Measurements from ENCODE around the gene VDAC1.
A peak's percentile ranks its signal among the peaks of the same experiment; 100 is the strongest.
"Not testable (repeated sequence)": the region's sequence is repeated elsewhere in the genome, so short reads cannot be mapped to it uniquely, and the experiment has no call there.

The VDAC1 gene

GRCh38 chr5:133994297-133994989 lies 10.3 kb downstream of the VDAC1 start:
- DNase-seq: no peak

GRCh38 chr5:133993185-133993936 lies 11.4 kb downstream of the VDAC1 start:
- no peak for DNase-seq

- no peak for DNase-seq
Measured at GRCh38 chr5:133992429-133993155, 12.2 kb downstream of the VDAC1 start.

GRCh38 chr5:133991171-133991910 lies 13.4 kb downstream of the VDAC1 start:
- DNase-seq: no peak

- DNase-seq: no peak
Measured at GRCh38 chr5:133990396-133990795, 14.4 kb downstream of the VDAC1 start.

- DNase-seq: no peak
Measured at GRCh38 chr5:133985540-133986180, 19.1 kb downstream of the VDAC1 start.

GRCh38 chr5:133983674-133984073 lies 21.1 kb downstream of the VDAC1 start:
- no peak for DNase-seq

- no peak for DNase-seq
Measured at GRCh38 chr5:133981714-133982113, 23.1 kb downstream of the VDAC1 start.

GRCh38 chr5:133980652-133981051 lies 24.1 kb downstream of the VDAC1 start:
- no peak for DNase-seq

- no peak for DNase-seq
Measured at GRCh38 chr5:133978943-133979342, 25.8 kb downstream of the VDAC1 start.

- no peak for DNase-seq
Measured at GRCh38 chr5:133977858-133978257, 26.9 kb downstream of the VDAC1 start.

- no peak for DNase-seq
Measured at GRCh38 chr5:133977161-133977787, 27.5 kb downstream of the VDAC1 start.

- DNase-seq: not testable (repeated sequence)
Measured at GRCh38 chr5:133975546-133975945, 29.2 kb downstream of the VDAC1 start.

GRCh38 chr5:133974142-133974541 lies 30.6 kb downstream of the VDAC1 start:
- no peak for DNase-seq

- no peak for DNase-seq
Measured at GRCh38 chr5:133970325-133970909, 34.4 kb downstream of the VDAC1 start.

GRCh38 chr5:133969654-133970324 lies 35.0 kb downstream of the VDAC1 start:
- DNase-seq: no peak

- peak; percentile 99 for DNase-seq
Measured at GRCh38 chr5:133968204-133968980, 36.4 kb downstream of the VDAC1 start, which contains the start of gene C5orf15. Gene C5orf15, minus strand, starts transcription at chr5:133968625. Its CDS starts 41 bp downstream, at chr5:133968584.

GRCh38 chr5:133967698-133968203 lies 37.0 kb downstream of the VDAC1 start:
- DNase-seq: no peak

GRCh38 chr5:133967124-133967523 lies 37.7 kb downstream of the VDAC1 start:
- DNase-seq: no peak

GRCh38 chr5:133966090-133966489 lies 38.7 kb downstream of the VDAC1 start:
- no peak for DNase-seq

Measured in eye (tissue), 1 donor.